Hippocampal formation (tissue), 2 donors: ENCODE results near the gene PLCL1.

Source experiments
- DNase-seq, 2 donors: peaks; one replicate each; lab custom pipeline; 2025; lab: John Stamatoyannopoulos, UW

Gene PLCL1

GRCh38 chr2:198116756-198117155 is 312.4 kb downstream of the PLCL1 start:
- no peak for DNase-seq

GRCh38 chr2:198117406-198118041 is 313.1 kb downstream of the PLCL1 start:
- DNase-seq: no peak

- DNase-seq: peak in 1 of 2 donors; percentile 27
Observed at GRCh38 chr2:198127627-198128026, 323.2 kb downstream of the PLCL1 start.

- DNase-seq: no peak
Observed at GRCh38 chr2:198129609-198130008, 325.2 kb downstream of the PLCL1 start.

- no peak for DNase-seq
Observed at GRCh38 chr2:198134293-198134955, 330.0 kb downstream of the PLCL1 start.

GRCh38 chr2:198135481-198135934 is 331.1 kb downstream of the PLCL1 start:
- peak in 1 of 2 donors; percentile 75 for DNase-seq

- no peak for DNase-seq
Observed at GRCh38 chr2:198136142-198136541, 331.7 kb downstream of the PLCL1 start.

GRCh38 chr2:198137733-198138132 is 333.3 kb downstream of the PLCL1 start:
- no peak for DNase-seq

- no peak for DNase-seq
Observed at GRCh38 chr2:198141726-198142125, 337.3 kb downstream of the PLCL1 start.

GRCh38 chr2:198143156-198143555 is 338.8 kb downstream of the PLCL1 start:
- no peak for DNase-seq

- peak in 1 of 2 donors; percentile 46 for DNase-seq
Observed at GRCh38 chr2:198143793-198144192, 339.4 kb downstream of the PLCL1 start.

- DNase-seq: peak in 1 of 2 donors; percentile 37
Observed at GRCh38 chr2:198144660-198145059, 340.3 kb downstream of the PLCL1 start.

- DNase-seq: no peak
Observed at GRCh38 chr2:198146346-198146940, 342.1 kb downstream of the PLCL1 start.

GRCh38 chr2:198157314-198157713 is 352.9 kb downstream of the PLCL1 start:
- DNase-seq: no peak

- no peak for DNase-seq
Observed at GRCh38 chr2:198161151-198161550, 356.8 kb downstream of the PLCL1 start.

- peak; percentile 23 to 90 for DNase-seq
Observed at GRCh38 chr2:198162276-198162675, 357.9 kb downstream of the PLCL1 start.

- no peak for DNase-seq
Observed at GRCh38 chr2:198164843-198165242, 360.4 kb downstream of the PLCL1 start.

- no peak for DNase-seq
Observed at GRCh38 chr2:198165289-198165688, 360.9 kb downstream of the PLCL1 start.

GRCh38 chr2:198167346-198167745 is 363.0 kb downstream of the PLCL1 start:
- no peak for DNase-seq

- no peak for DNase-seq
Observed at GRCh38 chr2:198168651-198169050, 364.3 kb downstream of the PLCL1 start.

GRCh38 chr2:198173242-198173641 is 368.8 kb downstream of the PLCL1 start:
- no peak for DNase-seq

GRCh38 chr2:198173864-198174263 is 369.5 kb downstream of the PLCL1 start:
- DNase-seq: no peak

- DNase-seq: no peak
Observed at GRCh38 chr2:198175271-198175670, 370.9 kb downstream of the PLCL1 start.
